ENCODE data around the gene PACS2. TPM values are rescaled to one million over a fixed set of nuclear protein-coding genes. Genes with fewer than 3 reads are reported as not detected.
A peak's percentile ranks its signal among the peaks of the same experiment; 100 is the strongest.

Gene PACS2
- total RNA-seq, 1 experiment from 2014 or later: 72.5 TPM

DNA sequence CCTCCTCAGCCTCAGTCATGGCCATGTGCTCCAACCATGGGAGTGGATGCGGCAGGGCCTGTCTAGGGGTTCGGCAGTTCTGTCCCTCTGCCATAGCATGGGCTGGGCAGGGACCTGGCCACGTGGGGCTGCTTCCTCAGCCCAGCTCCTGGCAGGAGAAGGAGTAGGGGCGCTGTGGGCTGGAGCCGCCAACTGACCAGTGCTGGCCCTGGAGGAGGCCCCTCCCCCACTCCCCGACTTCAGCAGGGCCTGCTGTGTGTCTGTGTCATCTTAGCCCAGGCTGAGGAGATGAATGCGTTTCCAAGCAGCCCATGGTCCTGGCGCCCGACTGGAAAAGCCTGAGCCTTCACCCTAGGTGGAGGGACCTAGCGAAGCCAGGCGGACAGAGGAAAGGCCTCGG lies 2.7 kb upstream of the PACS2 start:
- Histone ChIP-seq H2AFZ (ENCODE audit: low read length) (no peak overlapping the region), H4K5ac (ENCODE audit: insufficient read length, low read depth, low read length) (no peak overlapping the region), H3K9ac (ENCODE audit: extremely low read depth, insufficient read length, low read length) (no peak overlapping the region), H2BK20ac (ENCODE audit: low read depth, low read length, poor library complexity, severe bottlenecking) (no peak overlapping the region), H4K8ac (replicated peaks; ENCODE audit: insufficient read length, low read depth, low read length) (no peak overlapping the region), H4K20me1 (ENCODE audit: control insufficient read depth, insufficient read depth, insufficient read length) (peaks cover 2% of the 10 kb centered on the region), H3K27ac (ENCODE audit: insufficient read length, low read depth, low read length) (no peak overlapping the region), H4K91ac (ENCODE audit: insufficient read length, low read depth, low read length) (no peak overlapping the region), H2BK5ac (ENCODE audit: insufficient read length, low read length) (no peak overlapping the region), H3K56ac (ENCODE audit: insufficient read length, low read depth, low read length) (no peak overlapping the region), H3K27me3 (ENCODE audit: insufficient read depth, low read length) (no peaks in the 10 kb centered on the region), H2BK120ac (ENCODE audit: low read depth, low read length, poor library complexity, severe bottlenecking) (no peak overlapping the region), H3T11ph (ENCODE audit: low read length) (no peak overlapping the region), H3K79me2 (ENCODE audit: insufficient read depth, low read length) (peaks cover under 1% of the 10 kb centered on the region; the same call in 1 of the 2 replicates), H3K18ac (ENCODE audit: insufficient read length, low read depth, low read length) (no peak overlapping the region), H3K9me3 (ENCODE audit: control insufficient read depth, low read depth, low read length) (no peaks in the 10 kb centered on the region), H3K79me1 (ENCODE audit: insufficient read depth, low read depth, low read length, poor library complexity, severe bottlenecking) (peaks cover 5% of the 10 kb centered on the region), H3K4ac (ENCODE audit: low read depth, low read length) (no peak overlapping the region), H2BK12ac (ENCODE audit: insufficient read length, low read depth, low read length) (no peak overlapping the region), H3K4me2 (ENCODE audit: insufficient read depth, insufficient read length, low read length) (no peak overlapping the region), H3K14ac (ENCODE audit: insufficient read depth, low read length) (no peak overlapping the region; the same call in 1 of the 2 replicates), H2AK5ac (ENCODE audit: insufficient read length, low read length) (no peak overlapping the region), H2BK15ac (ENCODE audit: low read depth, low read length) (no peak overlapping the region), H3K4me1 (ENCODE audit: insufficient read depth, low read length) (no peaks in the 10 kb centered on the region; the same call in 1 of the 2 replicates), H3K23ac (ENCODE audit: insufficient read length, low read depth, low read length) (no peak overlapping the region), H3K23me2 (ENCODE audit: insufficient read length, low read depth, low read length, poor library complexity, severe bottlenecking) (peaks cover 8% of the 10 kb centered on the region)
- H3K27me3 Mint-ChIP-seq (ENCODE audit: low read depth): peaks cover 16% of the 10 kb centered on the region
- WGBS (ENCODE audit: extremely low coverage, insufficient read length, low lambda C conversion rate): no CpG with 5 or more reads among the region's 12 CpGs
- no peaks in the 10 kb centered on the region; a peak in 1 of 7 replicates for H3K36me3 Mint-ChIP-seq (ENCODE audit: insufficient read depth in 1 of 3, low read depth in 3 of 3)
- no peaks in the 10 kb centered on the region for H3K9me3 Mint-ChIP-seq
- TF ChIP-seq, protein P1, sequence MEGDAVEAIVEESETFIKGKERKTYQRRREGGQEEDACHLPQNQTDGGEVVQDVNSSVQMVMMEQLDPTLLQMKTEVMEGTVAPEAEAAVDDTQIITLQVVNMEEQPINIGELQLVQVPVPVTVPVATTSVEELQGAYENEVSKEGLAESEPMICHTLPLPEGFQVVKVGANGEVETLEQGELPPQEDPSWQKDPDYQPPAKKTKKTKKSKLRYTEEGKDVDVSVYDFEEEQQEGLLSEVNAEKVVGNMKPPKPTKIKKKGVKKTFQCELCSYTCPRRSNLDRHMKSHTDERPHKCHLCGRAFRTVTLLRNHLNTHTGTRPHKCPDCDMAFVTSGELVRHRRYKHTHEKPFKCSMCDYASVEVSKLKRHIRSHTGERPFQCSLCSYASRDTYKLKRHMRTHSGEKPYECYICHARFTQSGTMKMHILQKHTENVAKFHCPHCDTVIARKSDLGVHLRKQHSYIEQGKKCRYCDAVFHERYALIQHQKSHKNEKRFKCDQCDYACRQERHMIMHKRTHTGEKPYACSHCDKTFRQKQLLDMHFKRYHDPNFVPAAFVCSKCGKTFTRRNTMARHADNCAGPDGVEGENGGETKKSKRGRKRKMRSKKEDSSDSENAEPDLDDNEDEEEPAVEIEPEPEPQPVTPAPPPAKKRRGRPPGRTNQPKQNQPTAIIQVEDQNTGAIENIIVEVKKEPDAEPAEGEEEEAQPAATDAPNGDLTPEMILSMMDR (conservative IDR thresholded peaks at IDR 0.05): no peak
- peaks cover 26 to 36% of the 10 kb centered on the region in 2 experiments for H3K4me1 Mint-ChIP-seq
- no peak overlapping the region for H3K4me3 Mint-ChIP-seq
- H3K27ac Mint-ChIP-seq: no peak overlapping the region
- DNase-seq: peak; percentile 34
